Measurements from ENCODE around the gene BBC3.

Gene BBC3

GRCh38 chr19:47232422-47233211 lies 1.6 kb upstream of the BBC3 start:
- DNase-seq (ENCODE audit: insufficient read length, low spot score) (no peak), FAIRE-seq (peak; percentile 40)

DNA sequence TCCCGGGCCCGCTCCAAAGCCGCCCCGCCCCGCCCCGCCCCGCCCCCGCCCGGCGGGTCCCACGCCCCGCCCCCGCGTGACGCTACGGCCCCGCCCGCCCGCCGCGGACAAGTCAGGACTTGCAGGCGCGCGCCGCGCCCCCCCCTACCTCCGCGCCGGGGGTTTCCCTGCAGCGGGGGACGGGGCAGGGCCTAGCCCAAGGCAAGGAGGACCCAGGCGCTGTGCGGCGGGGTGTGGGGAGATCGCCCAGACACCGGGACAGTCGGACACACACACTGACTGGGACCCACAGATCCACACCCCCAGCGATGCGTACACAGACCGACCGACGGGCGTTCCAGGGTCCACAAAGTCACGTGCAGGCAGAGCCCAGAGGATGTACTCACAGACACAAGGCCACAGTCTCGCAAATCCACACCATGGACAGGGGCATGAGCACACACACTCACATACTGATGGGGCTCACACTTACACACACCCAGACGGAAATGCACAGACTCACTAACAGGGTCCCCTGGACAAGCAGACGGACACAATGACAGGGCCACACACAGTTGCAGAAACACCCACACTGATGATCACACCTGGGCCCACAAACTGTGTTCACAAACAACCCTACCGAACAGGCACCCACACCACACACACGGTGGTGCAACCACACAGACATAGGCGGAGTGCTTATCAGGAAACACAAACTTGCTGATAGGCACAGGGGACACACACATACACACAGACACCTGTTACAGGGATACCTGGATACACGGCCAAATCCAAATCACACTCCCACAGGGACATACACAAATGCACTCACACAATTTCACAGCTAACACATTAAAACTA lies 436 bp upstream of the BBC3 start:
- DNase-seq (ENCODE audit: insufficient read length, low spot score) (no peak), FAIRE-seq (peak; percentile 37)

DNA sequence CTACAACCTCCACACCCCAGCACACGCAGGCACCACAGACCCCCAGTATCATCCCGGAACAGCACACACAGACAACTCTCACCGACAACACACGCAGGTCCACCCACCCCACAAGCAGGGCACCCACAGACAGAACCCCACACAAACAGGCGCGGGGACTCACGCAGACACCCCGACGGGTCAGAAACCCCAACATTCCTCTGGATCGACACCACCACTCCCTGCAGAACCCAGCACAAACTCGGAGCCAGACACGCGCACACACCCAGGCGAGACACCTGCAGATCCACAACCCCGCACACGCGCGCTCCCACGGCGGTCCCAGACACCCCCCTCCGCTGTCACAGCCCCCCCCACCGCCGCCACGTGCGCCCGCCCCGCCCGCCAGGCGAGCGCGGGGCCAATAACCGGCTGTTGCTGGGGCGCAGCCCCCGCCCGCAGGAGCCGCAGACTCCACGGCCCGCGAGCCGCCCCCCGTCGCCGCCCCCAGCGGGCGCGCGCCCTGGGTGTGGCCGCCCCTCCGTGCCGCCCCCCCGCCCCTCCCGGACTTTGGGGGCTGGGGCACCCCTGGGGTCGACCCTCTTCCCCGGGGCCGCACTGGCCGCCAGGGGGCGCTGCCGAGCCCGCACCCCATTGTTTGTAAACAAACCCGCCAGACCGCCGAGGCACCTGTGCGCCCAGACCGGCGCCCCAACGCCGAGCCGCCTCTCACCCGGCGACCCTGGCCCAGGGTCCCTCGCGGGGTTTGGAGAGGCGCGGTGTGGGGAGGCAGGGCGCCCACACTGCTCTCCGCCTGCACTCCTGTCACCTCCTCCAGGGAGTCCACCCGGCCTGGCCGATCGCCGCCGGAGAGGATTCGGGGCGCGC lies 712 bp downstream of the BBC3 start:
- DNase-seq (ENCODE audit: insufficient read length, low spot score) (no peak), FAIRE-seq (no peak)

GRCh38 chr19:47229676-47230053 lies 1.3 kb downstream of the BBC3 start:
- no peak for FAIRE-seq
- no peak for DNase-seq (ENCODE audit: insufficient read length, low spot score)

DNA sequence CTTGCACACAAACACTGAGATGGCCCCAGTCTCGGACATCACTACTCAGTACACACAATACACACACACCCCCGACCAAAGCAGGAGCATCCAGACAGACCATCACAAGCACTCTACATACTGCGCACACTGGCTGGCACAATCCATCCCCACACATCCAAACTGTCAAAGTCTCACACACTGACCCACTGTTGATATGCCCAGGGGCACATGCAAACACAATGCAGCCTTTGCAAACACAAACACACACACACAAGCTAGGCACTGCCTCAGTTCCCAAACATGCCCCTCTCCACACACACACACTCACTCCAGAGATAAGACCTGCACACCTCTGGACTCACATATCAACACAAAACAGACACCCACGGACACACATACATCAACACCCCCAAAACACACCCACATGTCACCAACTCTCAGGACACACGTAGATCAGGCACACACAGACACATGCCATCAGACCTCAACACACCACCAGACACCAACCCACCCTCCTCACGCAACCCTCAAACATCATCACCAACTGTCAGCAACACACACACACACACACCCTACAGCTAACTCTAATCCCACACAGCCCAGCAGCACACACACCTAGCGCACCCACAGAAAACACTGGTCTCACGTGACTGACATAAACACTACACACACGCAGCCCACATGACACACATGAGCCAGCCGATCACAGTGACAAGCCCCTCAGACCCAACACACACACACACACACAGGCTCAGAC lies 1.9 kb downstream of the BBC3 start:
- DNase-seq (ENCODE audit: insufficient read length, low spot score): no peak
- no peak for FAIRE-seq

DNA sequence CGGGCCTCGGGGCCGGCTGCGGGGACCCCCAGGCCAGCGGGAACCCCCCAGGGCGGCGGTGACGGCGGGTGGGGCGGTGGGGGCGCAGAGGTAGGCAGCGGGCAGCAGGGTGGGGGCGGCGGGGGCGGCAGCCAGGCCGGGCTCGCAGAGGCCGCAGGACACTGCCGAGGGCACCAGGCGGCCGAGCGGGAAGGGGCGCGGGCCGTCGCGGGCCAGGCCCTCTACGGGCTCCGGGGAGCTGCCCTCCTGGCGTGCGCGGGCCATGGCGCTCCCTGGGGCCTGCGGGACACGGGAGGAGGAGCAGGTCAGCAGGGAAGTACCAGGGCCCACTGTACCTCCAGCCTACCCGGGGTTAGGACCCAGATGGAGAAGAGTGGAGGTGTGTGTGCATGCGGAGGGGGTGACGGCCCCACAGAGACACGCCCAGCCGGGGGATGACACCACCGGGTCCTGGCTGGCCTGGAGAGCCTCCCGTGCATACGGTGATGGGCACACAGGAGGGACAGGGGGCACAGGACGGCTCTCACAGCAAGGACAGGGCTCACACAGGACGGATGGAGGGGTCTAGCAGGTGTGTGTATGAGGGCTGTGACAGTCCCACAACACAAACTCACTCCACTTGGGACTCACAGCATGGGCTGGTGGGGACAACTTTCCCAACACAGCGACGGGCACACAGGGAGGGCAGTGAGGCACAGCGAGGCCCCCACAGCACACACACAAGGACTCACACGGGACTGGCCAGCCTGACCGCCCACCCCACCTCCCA lies 2.6 kb downstream of the BBC3 start:
- FAIRE-seq (no peak), DNase-seq (ENCODE audit: insufficient read length, low spot score) (no peak)

DNA sequence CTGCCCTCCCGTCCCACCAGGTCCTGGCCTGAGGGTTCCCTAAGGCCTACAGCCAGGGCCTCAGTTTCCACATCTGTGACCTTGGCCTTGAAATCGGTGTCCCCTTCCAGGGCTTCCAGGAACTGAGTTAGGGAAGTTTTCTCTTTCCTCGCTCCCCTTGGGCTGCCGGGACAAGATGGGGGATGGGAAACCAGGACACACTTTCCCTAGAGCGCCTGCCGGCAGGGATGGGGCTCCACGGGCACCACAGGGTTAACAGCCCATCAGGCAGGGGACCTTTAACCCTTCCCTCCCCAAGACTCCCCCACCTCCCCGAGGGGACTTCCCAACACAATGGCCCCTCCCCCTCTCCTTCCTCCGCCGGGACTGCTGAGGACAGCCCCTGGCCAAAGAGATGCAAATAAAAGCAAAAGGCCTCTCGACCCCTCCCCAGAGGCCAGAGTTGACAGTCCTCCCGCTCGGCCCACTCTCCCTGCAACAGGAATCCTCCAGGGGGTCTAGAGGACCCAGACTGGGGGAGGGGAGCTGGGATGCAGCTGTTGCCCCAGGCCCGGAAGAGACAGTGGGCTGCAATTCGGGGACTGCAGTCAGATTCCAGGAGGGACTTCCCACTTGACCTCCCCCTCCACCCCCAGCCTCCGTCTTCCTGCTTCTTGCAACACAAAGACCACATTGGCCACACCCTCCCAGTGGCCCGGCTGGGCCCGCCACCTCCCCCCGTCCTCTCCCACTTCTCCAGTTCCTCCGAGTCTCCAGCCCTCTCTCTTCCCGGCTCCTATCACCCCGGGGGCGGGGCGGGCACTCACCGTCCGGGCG lies 3.4 kb downstream of the BBC3 start:
- peak; percentile 76 for FAIRE-seq
- no peak for DNase-seq (ENCODE audit: insufficient read length, low spot score)

DNA sequence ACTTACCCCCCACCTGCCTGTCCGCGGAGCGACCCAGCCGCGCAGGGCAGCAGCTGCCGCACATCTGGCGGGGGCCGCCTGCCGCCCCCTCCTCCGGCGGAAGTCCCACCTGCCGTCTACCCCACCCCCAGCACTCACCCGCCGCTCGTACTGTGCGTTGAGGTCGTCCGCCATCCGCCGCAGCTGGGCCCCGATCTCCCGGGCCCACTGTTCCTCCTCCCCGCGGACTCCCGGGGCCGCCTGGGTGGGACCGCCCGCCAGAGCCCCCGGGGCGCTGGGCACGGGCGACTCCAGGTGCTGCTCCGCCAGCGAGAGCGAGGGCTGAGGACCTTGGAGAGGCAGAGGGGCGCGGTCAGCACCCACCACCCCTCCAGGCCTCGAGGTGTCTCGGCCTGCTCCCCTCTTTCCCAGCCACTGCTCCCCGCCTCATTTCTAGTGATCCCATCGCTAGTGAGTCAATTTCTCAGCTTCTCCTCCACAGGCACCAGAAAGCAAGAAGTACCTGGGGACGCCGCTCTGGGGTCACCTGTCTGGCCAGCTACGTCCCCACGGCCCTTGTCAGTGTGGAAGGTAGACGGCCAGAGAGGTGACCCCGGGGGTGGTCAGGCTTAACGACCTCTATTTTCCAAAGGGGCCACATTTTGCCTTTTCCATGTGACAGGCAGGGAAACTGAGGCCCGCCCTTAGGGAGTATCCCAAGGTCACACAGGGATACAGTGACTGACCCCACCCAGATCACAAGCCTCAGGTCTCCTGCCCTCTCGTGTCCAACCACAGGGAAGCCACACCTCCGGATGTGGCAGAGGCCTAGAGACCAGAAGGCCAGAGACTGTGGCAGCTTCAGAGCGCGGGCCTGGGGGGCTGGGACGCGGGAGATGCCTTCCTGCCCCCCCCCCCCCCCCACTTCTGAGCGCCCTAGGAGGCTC lies 4.3 kb downstream of the BBC3 start:
- DNase-seq (ENCODE audit: insufficient read length, low spot score) (peak; percentile 90), FAIRE-seq (peak; percentile 93)

DNA sequence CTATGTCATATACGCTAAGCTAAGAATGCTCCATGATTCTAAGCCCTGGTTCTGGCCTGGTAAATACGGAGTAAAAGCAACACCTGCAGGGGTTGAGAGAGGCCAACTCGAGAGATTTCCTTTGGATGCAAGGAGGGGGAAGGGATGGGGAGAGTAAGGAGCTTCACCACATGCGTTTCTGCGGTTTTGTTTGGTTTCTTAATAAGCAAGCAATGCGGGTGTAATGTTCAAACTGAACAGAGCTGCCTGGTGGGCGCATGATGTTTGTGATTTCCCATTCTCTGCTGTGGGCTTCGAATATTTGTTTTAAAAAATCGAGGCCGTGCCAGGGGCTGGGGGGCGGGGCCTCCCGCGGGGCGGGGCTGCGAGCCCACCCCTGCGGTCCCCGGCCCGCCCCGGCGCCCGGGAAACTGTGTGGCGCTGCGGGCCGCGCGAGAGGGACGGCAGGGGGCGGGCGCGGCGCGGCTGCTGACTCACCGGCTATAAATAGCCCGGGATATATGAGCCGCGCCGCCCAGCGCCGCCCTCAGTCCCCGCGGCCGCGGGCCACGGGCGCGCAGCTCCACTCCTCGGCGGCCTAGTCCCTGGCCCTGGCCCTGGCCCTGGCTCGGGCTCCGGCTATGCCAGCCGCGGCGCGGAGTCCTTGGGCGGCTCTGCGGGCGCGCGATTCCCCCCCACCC lies 5.1 kb downstream of the BBC3 start:
- DNase-seq (ENCODE audit: insufficient read length, low spot score): peak; percentile 96
- FAIRE-seq: peak; percentile 74

- FAIRE-seq: no peak
- no peak for DNase-seq (ENCODE audit: insufficient read length, low spot score)
These were observed 9.1 kb downstream of the BBC3 start for GRCh38 chr19:47221890-47222289.

DNA sequence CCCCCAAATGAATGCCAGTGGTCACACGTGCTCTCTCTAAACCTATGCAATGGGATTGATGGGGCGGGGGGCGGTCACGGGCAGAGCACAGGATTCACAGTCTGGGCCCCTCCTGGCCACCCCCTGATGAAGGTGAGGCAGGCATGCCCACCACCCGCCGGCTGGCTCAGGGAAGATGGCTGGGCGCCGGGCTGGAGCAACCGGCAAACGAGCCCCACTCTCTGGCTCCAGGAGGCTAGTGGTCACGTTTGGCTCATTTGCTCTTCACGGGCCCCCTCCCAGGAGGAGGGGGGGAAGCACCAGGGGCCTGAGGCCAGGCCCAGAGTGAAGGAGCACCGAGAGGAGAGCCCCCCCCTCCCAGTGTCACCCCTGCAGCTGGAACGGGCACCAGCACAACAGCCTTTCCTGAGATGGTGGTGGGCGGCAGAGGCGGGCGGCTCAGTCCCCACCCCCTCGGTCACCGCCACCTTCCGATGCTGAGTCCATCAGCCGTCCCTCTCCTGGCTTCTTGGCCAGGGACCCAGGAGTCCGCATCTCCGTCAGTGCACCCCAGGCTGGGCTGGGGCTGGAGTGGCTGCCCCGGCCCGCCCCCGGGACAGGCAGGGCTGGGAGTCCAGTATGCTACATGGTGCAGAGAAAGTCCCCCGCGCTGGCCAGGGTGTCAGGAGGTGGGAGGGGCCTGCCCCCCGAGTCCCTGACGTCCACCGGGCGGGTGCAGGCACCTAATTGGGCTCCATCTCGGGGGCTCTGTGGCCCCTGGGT lies 9.7 kb downstream of the BBC3 start:
- FAIRE-seq: no peak
- no peak for DNase-seq (ENCODE audit: insufficient read length, low spot score)

GRCh38 chr19:47215581-47215980 lies 15.4 kb downstream of the BBC3 start:
- FAIRE-seq (no peak), DNase-seq (ENCODE audit: insufficient read length, low spot score) (no peak)

GRCh38 chr19:47210689-47211316 lies 20.2 kb downstream of the BBC3 start:
- DNase-seq (ENCODE audit: insufficient read length, low spot score): peak; percentile 62
- FAIRE-seq: peak; percentile 97

- FAIRE-seq (no peak), DNase-seq (ENCODE audit: insufficient read length, low spot score) (no peak)
These were observed 20.9 kb downstream of the BBC3 start for GRCh38 chr19:47210180-47210490.

GRCh38 chr19:47209319-47210179 lies 21.4 kb downstream of the BBC3 start:
- DNase-seq (ENCODE audit: insufficient read length, low spot score) (no peak), FAIRE-seq (no peak)
